MM.1S (cell line): Measurements from ENCODE around the gene ABHD16A.

ENCODE experiments used
- DNase-seq: peaks from one replicate; pipeline ENCODE4 v3.0.0-alpha.2; 2015
- H2AFZ ChIP-seq: fragments of 300-600 bp; sonication (generic); 2 replicates; pipeline ENCODE4 v1.6.0; 2016; ENCODE audit warnings: antibody characterized with exemption, low read length
- H3F3A ChIP-seq: fragments of 300-600 bp; sonication (generic); 2 replicates; pipeline ENCODE4 v1.6.1; 2016; ENCODE audit warnings: mild to moderate bottlenecking, antibody characterized with exemption, low read length, moderate library complexity, mixed read lengths; ENCODE audit not compliant: insufficient read depth
- H3K27ac ChIP-seq: fragments of 300-600 bp; sonication (generic); 2 replicates; pipeline ENCODE4 v1.5.1; 2016; ENCODE audit warnings: mild to moderate bottlenecking, low read length
- H3K27me3 ChIP-seq: fragments of 300-600 bp; sonication (generic); replicated peaks from 2 replicates; pipeline ENCODE4 v1.6.0; 2016; ENCODE audit warnings: low read length; ENCODE audit not compliant: insufficient read depth
- H3K36me3 ChIP-seq: fragments of 300-600 bp; sonication (generic); replicated peaks from 2 replicates; pipeline ENCODE4 v1.6.1; 2016; ENCODE audit warnings: mild to moderate bottlenecking, low read length, mixed read lengths; ENCODE audit not compliant: insufficient read depth
- H3K4me1 ChIP-seq: fragments of 300-600 bp; sonication (generic); 2 replicates; pipeline ENCODE4 v1.6.1; 2016; ENCODE audit warnings: low read length, mixed read lengths
- H3K4me2 ChIP-seq: fragments of 300-600 bp; sonication (generic); 2 replicates; pipeline ENCODE4 v1.6.0; 2016; ENCODE audit warnings: low read depth, low read length
- H3K4me3 ChIP-seq: fragments of 300-600 bp; sonication (generic); 2 replicates; pipeline ENCODE4 v1.5.1; 2016; ENCODE audit warnings: low read length, mixed read lengths
- H3K79me2 ChIP-seq: fragments of 300-600 bp; sonication (generic); 2 replicates; pipeline ENCODE4 v1.6.1; 2016; ENCODE audit warnings: mixed run types, low read length, mixed read lengths
- H3K9ac ChIP-seq: fragments of 300-600 bp; sonication (generic); 2 replicates; pipeline ENCODE4 v1.6.1; 2016; ENCODE audit warnings: low read length, mixed read lengths
- H3K9me2 ChIP-seq: fragments of 300-600 bp; sonication (generic); replicated peaks from 2 replicates; pipeline ENCODE4 v1.6.1; 2016; ENCODE audit warnings: mild to moderate bottlenecking, low read length, mixed read lengths; ENCODE audit not compliant: insufficient read depth
- H3K9me3 ChIP-seq: fragments of 300-600 bp; sonication (generic); replicated peaks from 2 replicates; pipeline ENCODE4 v1.6.1; 2016; ENCODE audit warnings: mild to moderate bottlenecking, low read length, mixed read lengths; ENCODE audit not compliant: insufficient read depth
- H4K20me1 ChIP-seq: fragments of 300-600 bp; sonication (generic); 2 replicates; pipeline ENCODE4 v1.6.1; 2016; ENCODE audit warnings: mild to moderate bottlenecking, low read length, moderate library complexity, mixed read lengths; ENCODE audit not compliant: insufficient read depth
- EZH2 ChIP-seq: fragments of 300-600 bp; sonication (generic); optimal IDR thresholded peaks from 2 replicates; pipeline ENCODE3; 2017; ENCODE audit warnings: low read depth, mild to moderate bottlenecking, antibody characterized with exemption, low read length, mixed read lengths
- EZH2phosphoT487 ChIP-seq: fragments of 300-600 bp; sonication (generic); IDR thresholded peaks from 2 replicates; pipeline ENCODE4 v1.6.1; 2018; ENCODE audit warnings: antibody characterized with exemption, low read length
- TF ChIP-seq, protein P1 (sequence below): fragments of 300-600 bp; sonication (generic); IDR thresholded peaks from 2 replicates; pipeline ENCODE4 v1.5.1; 2016; ENCODE audit warnings: antibody characterized with exemption, low read length, mixed read lengths

The ABHD16A gene

GRCh38 chr6:31661262-31662123 is 41.6 kb downstream of the ABHD16A start:
- H3K27ac ChIP-seq, result peak overlapping the region; percentile 54; the same call in 1 of the 2 replicates
- H3K36me3 ChIP-seq, result no peaks in the 10 kb centered on the region

DNA sequence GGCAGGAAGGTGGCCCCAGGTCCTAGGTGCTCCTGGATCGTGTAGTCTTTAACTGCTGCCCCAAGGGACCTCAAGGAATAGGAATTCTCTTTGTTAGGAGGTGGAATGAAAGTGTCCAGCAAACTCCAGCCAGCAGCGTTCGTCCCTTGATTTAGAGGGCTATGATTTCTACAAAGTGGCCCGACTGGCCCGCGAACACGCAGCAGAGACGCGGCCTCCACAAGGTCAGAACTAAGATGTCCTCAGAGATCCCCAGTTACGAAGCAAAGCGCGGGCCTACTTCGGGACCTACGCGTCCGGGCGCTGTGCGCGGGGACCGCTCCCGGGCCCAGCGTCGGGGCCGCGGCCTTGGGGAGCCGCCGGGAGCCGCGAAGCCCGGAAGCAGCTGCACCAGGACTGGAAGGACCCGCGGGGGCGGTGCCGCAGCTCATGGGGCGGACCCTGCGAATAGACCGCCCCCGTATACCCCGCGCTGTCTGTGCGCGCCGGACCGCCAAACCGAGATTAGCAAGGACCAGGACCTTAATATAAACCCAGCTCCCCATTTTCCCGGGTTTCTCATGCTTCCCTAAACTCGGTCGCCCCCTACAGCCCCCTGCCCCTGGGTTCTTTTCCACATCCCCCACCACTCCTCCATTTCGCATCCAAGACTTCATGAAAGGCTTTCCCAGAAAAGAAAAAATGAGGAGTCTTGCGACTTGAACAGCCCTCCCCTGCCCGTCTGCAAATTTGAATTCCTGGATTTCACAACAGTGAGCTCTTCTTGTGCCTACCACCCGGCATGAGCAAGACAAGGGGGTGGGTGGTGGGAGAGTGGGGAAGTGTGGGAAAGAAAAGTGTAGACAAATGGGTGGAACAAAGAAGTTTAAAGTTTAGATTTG is 42.5 kb downstream of the ABHD16A start, which contains the start of gene C6orf47:
C6orf47 (minus strand) TSS at position 398 of the 881 bp plus-strand sequence. CDS start 831 bp downstream, outside the sequence.
- H3K36me3 ChIP-seq, result no peaks in the 10 kb centered on the region
- H3K4me2 ChIP-seq, result peak within 1 kb of the TSS; percentile 94
- no peaks in the 10 kb centered on the region for H3K27me3 ChIP-seq
- H3F3A ChIP-seq, result peaks cover 19% of the 10 kb centered on the region
- no peak for TF ChIP-seq EZH2phosphoT487
- TF ChIP-seq, protein P1, sequence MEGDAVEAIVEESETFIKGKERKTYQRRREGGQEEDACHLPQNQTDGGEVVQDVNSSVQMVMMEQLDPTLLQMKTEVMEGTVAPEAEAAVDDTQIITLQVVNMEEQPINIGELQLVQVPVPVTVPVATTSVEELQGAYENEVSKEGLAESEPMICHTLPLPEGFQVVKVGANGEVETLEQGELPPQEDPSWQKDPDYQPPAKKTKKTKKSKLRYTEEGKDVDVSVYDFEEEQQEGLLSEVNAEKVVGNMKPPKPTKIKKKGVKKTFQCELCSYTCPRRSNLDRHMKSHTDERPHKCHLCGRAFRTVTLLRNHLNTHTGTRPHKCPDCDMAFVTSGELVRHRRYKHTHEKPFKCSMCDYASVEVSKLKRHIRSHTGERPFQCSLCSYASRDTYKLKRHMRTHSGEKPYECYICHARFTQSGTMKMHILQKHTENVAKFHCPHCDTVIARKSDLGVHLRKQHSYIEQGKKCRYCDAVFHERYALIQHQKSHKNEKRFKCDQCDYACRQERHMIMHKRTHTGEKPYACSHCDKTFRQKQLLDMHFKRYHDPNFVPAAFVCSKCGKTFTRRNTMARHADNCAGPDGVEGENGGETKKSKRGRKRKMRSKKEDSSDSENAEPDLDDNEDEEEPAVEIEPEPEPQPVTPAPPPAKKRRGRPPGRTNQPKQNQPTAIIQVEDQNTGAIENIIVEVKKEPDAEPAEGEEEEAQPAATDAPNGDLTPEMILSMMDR, result no peak
- peaks cover 36% of the 10 kb centered on the region for H3K4me1 ChIP-seq
- no peaks in the 10 kb centered on the region for H4K20me1 ChIP-seq
- peak within 1 kb of the TSS; percentile 87 for H3K4me3 ChIP-seq
- DNase-seq, result peak; percentile 80
- H3K9me3 ChIP-seq, result no peaks in the 10 kb centered on the region
- H3K79me2 ChIP-seq, result peaks cover 58% of the 10 kb centered on the region
- H3K9ac ChIP-seq, result peak within 1 kb of the TSS; percentile 78
- peak within 1 kb of the TSS; percentile 54; the same call in 1 of the 2 replicates for H3K27ac ChIP-seq
- no peaks in the 10 kb centered on the region for H3K9me2 ChIP-seq
- H2AFZ ChIP-seq, result peak within 1 kb of the TSS; percentile 18

More at GRCh38 chr6:31661262-31662123, 41.6 kb downstream of the ABHD16A start:
- Histone ChIP-seq H3K9ac (peak overlapping the region; percentile 78; the same call in 1 of the 2 replicates), H3K4me2 (peak overlapping the region; percentile 94), H3K9me3 (no peaks in the 10 kb centered on the region), H3K9me2 (no peaks in the 10 kb centered on the region), H3K27me3 (no peaks in the 10 kb centered on the region), H3F3A (peaks cover 20% of the 10 kb centered on the region), H2AFZ (peak overlapping the region; percentile 18; the same call in 1 of the 2 replicates), H3K4me1 (peaks cover 36% of the 10 kb centered on the region), H3K79me2 (peaks cover 65% of the 10 kb centered on the region), H4K20me1 (no peaks in the 10 kb centered on the region), H3K4me3 (peak overlapping the region; percentile 87)
- no peak for DNase-seq
- TF ChIP-seq EZH2 (no peak), EZH2phosphoT487 (no peak)
- TF ChIP-seq, protein P1, result no peak; the same call in 1 of the 2 replicates

DNA sequence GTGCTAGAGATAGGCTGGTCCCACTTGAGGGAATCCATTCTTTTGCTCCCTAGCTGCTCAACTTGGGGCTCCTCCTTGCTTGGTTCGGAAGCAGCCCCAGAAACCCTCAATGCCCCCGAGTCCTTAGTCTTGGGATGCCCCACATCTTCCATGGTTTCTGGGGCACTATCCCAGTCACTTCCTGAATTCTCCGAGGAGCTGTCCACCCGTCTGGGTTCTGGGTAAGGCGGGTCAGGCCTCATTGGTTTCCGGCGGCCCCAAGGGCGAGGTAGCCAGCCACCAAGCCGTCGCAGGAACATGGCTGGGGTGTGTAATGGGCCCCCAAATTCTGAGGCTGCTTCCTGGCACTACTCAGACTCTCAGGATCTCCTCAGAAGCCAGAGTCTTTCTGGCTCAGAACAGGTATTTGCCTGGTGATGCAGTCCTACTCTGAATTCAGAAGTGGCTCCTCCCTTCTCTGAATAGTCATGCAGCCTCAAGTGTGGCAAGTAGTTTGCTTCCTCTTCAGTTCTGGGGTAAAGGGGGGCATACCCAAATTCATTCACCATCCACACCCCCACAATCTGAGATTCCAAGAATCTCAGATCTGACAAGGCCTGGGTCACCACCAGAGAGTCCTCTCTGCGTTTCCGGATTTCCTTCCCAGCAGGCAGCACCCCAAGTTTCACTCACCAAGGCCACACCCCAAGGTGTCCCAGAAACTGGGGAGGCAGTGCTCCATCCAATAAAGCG is 43.3 kb downstream of the ABHD16A start:
- Histone ChIP-seq H3K9me2 (no peaks in the 10 kb centered on the region), H3F3A (peaks cover 14% of the 10 kb centered on the region), H3K27me3 (no peaks in the 10 kb centered on the region), H3K27ac (peak overlapping the region; percentile 54; the same call in 1 of the 2 replicates), H3K4me3 (peak overlapping the region; percentile 87), H3K4me1 (peaks cover 36% of the 10 kb centered on the region), H3K79me2 (peaks cover 56% of the 10 kb centered on the region), H2AFZ (peak overlapping the region; percentile 18), H3K9me3 (no peaks in the 10 kb centered on the region), H3K9ac (peak overlapping the region; percentile 78), H3K4me2 (peak overlapping the region; percentile 94), H4K20me1 (no peaks in the 10 kb centered on the region), H3K36me3 (no peaks in the 10 kb centered on the region)
- DNase-seq, result peak; percentile 12
- TF ChIP-seq, protein P1, result no peak
- no peak for TF ChIP-seq EZH2phosphoT487
- TF ChIP-seq EZH2, result no peak
